Stimulated activated CD8-positive, alpha-beta memory T cell treated with anti-CD3 and anti-CD28 coated beads, Interleukin-2, amount 100 ng/mL, for 1 hour (primary cell): ENCODE measurements around the gene IFT88.
"Not testable (repeated sequence)": the region's sequence is repeated elsewhere in the genome, so short reads cannot be mapped to it uniquely, and the experiment has no call there.

Experiments
- DNase-seq, 2 donors: peaks; one replicate each; pipeline ENCODE4 v3.0.0-alpha.2; 2020; ENCODE audit warnings: low read depth in 2 of 2

The IFT88 gene

DNA sequence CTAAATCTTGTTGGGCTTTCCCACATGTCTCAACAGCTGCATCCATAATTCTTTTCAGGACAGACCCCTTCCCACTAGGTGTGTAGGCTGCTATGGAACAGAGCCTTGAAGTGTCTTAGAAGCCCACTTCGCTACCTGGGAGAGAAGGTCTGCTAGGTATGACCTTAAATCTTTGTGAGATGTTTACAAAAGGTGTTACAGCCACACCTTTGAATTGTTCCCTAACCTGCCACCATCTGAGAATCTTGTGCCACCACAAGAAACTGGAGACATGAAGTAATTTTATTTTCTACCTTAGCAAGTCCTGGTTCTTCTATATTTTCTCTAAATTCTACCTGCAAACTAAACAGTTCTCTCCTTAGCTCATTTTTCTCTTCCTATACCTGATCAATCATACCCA, 69.1 kb downstream of the IFT88 start:
- no peak for DNase-seq

DNA sequence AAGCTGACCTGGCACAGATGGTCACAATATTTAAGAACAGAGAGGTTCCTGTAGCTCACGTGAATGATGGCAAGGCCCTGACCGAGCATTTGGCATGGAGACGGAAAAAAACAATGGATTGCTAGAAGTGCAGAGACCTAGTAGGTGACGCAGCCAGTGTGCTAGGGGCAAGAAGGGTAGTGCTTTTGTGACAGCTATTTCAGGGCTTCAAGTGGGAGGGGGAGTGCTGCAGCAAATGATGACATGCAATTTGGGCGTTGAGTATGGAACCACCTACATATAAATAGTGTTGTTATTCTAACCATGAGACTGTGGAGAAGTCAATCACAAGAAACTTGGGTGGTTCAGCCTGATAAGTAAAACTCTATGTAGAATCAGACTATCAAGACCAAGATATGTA, 70.9 kb downstream of the IFT88 start:
- no peak for DNase-seq

DNA sequence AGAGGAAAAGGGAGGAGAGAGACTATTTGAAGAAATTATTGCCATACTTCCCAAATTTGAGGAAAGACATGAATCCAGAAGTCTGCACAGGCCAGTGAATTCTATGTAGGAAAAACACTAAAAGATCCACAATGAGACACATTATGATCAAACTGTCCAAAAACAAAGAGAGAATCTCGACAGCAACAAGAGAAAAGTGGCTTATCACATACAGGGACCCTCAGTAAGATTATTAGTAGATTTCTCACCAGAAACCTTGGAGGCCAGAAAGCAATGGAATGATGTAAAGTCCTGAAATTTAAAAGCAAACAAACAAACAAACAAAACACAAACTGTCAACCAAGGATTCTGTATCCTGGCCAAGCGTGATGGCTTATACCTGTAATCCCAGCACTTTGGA, 80.8 kb downstream of the IFT88 start:
- no peak for DNase-seq

DNA sequence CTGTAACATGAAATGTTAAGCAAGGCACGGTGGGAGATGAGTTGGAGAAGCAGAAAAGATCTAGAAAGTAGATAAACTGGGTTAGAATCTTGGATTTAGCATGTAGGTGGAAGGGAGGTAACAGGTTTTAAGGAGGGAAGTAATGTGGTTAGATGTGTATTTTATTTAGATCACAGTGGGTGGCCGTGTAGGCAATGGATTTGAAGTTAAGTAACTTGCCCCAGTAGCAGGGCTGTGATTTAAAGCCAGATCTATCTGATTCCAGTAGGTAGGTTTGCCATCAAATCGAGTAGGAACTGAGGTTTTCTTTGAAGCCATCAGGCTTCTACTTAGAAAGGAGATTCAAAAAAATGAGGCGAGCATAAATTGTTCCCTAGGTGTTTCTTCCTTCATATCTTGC, 86.0 kb downstream of the IFT88 start:
- DNase-seq: no peak

DNA sequence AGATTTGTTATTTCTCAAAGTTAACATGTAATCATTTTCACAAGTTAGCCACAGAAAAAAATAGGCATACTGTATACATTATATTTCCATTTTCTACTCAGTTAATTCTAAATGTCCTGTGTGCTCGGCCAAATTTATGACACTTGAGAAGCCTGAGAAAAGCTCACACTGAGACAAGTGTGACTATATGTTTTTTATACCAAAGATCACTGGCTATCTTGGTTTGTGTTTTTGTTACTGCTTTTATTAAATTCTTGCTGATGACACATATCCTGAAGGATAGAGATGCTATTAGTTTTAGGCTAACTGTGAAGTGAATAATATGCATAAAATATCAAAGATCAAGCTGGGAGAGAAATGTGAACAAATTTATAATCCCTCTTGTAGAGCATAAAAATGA, 87.2 kb downstream of the IFT88 start:
- no peak for DNase-seq

DNA sequence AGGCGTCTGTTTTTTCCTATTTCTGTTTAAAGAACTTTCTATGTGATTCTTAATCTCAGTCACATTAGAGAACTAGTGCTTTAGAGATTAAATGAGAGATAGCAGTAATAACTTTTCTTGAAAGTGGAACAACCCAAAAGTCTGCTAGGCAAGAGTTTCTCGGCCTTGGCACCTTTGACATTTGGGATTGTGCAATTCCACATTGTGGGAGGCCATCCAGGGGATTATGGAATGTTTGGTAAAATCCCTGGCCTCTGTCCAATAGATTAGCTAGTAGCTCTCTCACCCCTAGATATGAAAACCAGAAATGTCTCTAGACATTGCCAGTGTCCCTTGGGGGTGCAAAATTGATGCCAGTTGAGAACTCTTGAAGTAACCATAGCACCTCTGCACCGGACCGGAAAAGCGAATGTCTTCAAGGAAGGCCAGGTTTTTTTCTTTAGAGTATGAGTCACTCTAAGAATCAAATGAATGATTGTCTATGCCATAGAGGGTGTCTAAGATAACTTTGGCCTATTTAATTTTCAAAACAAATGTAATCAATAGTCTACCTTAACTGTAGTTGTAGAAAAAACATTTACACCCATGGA, 91.6 kb downstream of the IFT88 start:
- DNase-seq: no peak

DNA sequence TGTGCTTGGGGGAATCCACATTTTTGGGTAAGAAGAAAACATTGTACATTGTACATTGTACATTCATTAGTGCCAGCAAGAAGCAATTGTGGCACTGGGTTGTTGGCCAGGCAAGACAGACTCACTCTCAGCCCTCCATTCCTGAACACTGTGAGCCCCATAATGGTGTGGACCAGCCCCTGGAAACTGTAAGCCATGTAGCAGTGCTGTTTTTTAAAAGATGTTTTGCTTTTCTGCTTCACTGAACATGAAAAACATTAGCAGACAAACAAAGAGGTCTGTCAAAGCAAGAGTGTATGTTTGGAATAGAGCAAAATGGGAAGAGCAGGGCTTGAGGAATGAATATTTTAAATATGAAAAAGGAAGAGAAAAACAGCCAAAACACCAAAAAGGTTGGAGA, 97.4 kb downstream of the IFT88 start:
- no peak for DNase-seq

DNA sequence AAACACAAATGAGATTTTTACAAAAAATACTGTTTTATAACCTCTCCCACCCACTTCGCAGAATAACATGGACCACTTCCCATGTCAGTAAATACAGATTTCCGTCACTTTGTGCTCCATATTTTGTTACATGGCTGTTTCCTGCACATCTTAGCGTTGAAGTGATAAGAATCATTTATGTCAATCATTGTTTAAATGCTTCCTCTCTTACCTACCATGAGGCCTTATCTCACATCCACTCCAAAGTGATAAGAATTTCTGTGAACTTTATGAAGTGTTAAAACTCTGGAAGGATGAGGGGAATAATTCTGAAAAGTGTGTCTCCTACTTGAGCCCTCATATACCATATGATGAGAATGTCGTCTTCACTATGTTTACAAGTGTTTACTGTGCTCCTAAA, 100.0 kb downstream of the IFT88 start:
- DNase-seq: no peak

DNA sequence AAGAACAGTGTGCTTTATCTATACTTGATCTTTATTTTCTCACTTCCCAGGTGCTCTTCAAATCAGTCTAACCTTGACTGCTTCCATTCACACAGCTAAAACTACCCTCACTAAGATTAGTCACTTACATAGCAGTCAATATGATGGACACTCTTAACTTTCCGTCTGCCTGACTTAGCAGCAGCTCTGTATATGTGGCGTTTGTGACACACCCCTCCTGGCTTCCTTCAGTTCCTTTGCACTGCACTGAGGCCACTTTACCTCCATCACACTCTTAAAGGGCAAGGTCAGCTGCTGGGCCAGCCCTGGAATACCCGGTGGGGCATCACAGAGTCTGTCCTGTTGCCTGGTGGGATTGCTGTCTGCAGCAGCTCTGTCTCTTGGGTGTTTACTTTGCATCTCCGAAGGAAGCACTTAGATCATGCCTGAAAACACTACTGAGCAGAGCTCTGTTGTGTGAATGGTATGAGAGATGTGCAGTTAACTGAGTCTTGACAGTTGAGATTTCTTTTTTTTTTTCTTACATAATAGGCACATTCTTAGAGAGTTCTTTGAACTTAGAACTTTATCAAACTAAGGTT, 101.0 kb downstream of the IFT88 start:
- DNase-seq: no peak

DNA sequence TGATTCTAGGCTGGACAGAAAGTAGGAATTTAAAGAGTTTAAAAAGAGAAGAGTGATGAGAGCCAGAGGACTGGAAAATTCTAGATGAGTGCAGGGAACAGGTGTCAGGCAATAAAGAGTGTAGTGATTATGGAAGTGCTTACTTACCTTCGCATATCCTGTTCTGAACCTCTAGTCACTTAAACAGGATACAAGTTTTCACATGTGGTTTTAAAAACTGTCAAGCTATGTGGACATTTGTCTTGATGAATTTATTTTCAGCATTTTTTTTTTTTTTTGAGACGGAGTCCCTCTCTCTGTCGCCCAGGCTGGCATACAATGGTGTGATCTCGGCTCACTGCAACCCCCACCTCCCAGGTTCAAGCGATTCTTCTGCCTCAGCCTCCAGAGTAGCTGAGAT, 102.2 kb downstream of the IFT88 start:
- DNase-seq: no peak

DNA sequence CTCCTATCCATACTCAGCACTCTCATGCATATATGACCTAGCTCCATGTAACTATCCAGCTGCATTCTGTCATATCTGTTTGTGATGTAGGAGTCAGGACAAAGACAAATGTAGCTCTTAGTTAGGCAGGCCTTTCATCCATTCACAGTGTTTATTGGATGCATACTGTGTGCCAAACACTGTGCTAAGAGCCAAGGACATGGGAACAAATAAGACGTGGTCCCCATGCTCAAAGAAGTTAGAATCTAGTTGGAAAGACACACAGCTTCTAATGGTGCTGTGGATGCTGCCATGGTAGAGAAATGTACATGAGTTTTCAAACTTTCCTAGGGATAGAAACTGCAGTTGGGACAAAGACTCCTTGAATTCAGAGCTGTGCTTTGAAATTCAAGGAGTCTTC, 104.8 kb downstream of the IFT88 start:
- DNase-seq: no peak

DNA sequence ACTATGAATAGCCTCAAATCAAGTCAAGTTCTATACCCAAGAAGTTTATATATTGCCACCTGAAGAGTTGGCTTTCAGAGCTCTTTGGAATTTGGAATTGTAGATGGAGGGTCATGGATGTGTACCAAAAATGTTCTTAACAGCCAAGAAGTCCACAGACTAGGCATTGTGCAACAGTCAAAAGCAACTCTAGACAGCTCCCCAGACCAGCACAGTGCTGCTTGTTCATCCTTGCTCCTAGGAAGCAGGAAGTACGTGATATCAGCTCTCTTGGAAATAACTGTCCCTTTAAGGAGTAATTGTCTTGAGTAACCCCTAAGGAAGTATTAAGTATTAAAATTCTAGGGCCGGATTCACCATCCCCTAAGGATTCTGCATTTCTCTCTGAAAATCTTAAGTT, 105.8 kb downstream of the IFT88 start:
- DNase-seq: no peak

DNA sequence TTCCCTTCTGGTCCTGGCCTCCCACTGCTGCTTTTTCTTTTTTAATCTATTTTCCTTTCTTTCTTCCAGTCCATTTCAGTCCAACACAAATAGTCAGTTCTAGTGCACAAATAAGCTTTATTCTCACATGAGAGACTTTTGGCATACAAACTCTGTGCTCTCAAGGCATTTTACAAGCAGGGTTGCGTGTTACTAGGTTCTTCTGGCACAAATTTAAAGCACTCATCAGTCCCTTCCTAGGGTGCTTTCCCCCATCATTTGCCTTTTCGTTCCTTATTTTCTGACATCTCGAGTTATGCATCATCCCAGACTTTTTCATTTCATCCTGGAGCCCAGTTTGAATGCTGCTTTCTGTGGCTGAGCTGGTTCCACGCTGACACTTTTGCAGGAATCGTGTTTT, 106.8 kb downstream of the IFT88 start:
- no peak for DNase-seq

DNA sequence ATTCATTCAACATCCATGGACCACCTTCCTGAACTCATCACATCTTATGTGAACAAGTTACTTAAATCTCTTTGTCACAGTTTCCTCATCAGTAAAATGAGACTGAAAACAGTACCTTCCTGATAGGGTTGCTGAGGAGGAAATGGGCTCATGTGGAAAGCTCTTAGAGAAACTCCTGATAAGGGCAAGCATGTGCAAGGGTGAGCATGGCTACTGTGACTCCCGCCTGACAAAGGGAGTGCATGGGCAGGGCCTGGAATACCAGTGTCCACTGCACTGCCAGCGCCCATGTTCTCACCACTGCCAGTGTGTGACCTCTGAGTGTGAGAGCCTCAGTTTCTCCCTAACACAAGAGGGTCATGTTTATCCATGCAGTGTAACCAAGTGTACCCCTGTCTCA, 109.3 kb downstream of the IFT88 start:
- no peak for DNase-seq

DNA sequence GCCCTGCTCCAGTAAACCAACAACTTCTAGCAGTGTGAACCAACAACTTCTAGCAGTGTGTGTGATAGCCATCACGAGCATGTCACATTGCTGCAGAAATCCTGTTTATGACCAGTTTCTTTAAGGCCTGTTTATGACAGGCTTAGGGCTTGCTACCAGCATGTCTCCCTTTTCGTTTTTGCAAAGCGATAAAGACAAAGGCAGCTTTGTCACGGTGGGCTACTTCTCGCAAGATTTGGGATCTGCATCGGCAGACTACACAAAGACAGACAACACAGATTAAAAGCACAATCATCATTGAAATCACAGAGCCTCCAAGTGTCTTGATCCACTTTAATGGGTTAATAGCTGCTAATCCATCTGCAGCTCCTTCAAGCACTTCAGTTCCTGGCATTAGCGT, 111.6 kb downstream of the IFT88 start:
- not testable (repeated sequence) for DNase-seq

DNA sequence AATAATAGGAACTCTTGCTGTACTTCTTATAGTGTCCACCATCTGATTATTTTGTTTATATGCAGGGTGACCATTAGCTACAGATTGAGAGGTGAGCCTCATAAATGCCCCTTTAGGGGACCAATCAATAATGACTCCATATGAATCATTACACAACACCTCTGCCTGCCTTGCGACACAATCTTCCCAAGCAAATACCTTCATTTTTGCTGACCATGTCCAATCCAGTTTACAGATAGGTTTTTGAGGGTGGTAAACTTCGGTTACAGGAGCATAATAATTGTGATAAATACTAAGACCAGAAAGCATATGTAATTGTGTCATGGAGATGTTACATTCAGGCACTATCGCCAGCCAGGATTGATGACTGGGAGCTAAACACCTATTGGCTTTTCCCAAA, 112.9 kb downstream of the IFT88 start:
- DNase-seq: no peak

DNA sequence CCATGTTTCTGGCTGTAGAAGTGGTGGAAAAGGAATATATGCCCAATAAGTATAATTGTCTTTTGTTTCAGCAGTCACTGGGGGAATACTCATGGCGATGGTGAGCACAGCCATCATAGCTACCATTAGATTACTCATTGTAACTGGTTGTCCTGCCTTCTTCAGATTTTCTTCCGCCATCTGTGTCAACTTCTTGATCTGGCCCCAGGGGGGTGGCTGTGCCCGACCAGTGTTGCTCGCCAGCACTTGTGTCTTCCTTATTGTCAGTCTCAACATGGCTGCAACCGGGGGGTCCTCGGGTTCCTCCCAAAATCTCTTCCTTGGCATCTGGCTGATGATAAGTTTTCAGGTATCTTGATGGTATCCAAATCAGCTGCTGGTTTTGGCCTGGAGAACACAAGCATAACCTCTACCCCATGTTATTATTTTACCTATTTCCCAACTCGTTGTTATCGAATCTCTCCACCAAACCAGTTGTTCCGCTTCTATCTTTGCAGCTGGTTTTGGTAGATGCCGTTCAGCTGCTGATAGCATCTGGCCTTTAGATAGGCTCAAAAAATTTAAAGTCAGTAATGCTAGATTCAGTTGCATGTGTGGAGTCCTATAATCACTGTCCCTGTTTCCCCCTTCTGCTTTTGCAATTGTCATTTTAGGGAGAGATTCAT, 113.6 kb downstream of the IFT88 start:
- DNase-seq: no peak

DNA sequence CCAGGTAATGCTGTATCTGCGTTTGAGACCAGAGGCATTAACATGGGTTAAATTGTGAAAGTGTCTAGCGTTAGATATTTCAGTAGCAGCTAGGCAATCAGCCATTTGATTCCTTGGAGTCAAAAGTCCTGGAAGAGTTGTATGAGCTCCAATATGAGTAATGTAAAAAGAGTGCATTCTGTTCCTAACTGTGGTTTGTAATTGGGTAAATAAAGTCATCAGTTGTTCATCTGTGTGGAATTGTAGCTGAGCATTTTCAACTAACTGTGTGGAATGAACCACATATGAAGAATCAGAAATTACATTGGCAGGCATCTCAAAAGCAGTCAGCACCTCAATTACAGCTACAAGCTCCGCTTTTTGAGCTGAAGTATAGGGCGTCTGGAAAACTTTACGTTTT, 114.5 kb downstream of the IFT88 start:
- DNase-seq: not testable (repeated sequence)

DNA sequence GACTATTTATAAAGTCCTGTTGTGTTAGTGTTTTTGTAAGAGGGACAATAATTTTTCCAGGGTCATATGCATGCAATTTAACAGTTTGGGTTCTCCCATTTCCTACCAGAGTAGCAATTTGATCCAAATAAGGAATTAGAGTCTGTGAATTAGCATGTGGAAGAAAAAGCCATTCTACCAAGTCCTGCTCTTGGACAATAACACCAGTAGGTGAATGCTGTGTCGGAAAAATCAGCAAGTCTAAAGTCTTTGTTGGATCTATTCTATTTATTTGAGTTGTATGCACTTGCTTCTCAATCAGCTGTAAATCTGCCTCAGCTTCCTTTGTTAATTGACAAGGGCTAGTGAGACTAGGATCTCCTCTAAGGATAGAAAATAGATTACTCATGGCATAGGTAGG, 115.1 kb downstream of the IFT88 start:
- no peak for DNase-seq

DNA sequence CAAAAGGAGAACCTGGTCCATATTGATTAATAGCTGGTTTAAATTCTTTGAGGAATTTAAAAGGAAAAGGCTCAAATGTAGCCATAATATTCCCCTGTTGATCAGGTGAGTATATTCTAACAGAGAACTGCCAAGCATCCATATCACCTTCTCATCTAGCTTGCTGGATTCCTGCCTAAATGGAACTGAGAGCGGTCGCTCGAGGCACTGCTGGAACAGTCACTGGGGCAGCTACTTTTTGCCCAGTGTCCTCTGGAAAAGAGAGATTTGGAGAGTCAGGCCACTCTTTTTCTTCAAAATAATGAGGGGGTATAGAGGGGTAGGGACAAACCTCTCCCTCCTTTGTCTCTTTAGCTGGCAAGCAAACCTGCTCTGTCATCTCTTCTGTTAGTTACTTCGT, 117.1 kb downstream of the IFT88 start:
- no peak for DNase-seq

DNA sequence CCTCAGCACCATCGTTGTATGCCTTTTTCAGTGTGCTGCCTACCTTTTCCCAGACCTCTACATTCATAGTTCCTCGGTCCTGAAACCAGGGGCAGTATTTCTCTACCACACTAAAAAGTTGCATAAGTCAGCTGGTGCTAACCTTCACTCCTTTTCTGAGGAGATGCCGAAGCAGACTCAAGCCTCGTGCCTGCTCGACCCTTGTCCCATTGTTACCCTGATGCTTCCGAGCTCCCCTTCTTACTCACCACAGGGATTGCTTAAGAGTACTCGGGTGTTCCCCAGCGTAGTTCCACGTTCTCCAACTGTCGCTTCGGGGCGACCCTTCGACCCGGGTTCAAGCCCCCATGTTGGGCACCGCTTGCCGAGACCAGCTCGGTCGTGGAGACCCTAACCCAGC, 117.6 kb downstream of the IFT88 start:
- no peak for DNase-seq

DNA sequence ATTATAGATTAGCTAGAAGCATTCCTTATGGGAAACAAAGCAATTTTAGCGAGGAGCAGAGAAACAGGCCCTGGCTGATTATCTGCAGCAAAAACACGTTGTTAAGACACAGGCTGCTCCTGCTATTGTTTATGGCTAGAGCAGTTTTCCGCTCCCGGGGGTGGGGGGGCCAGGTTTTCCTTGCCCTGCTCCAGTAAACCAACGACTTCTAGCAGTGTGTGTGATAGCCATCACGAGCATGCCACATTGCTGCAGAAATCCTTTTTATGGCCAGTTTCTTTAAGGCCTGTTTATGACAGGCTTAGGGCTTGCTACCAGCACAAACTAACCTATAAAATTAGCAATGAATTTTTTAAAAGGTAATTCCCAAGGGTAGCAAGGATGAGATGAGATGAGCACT, 118.1 kb downstream of the IFT88 start:
- DNase-seq: no peak

DNA sequence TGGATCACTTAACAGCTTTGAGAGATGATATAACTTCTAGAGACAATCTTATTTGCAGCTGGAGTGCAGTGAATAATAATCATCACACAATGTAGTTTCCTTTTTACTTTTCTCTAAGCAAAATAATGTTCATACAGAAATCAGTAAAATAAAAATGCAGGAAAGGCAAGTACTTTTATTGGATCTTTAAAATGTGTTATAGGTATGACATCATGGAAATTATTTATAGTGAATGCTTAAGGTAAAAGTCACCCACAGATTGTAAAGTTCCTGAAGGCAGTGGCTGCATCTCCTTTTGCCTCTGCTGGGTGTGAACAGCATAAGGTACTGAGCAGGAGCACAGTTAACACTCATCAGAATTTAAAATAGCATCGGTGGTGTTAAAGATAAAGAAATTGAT, 119.2 kb downstream of the IFT88 start:
- DNase-seq: no peak
